ENCODE measurements around the gene TRERF1.

GRCh38 chr6:42498473-42499128 is 46.9 kb upstream of the TRERF1 start:
- TF ChIP-seq CTCF (IDR thresholded peaks at IDR 0.05) (no peak), REST (IDR thresholded peaks at IDR 0.05; ENCODE audit: low read depth, low read length) (no peak), JUND (IDR thresholded peaks at IDR 0.05) (no peak)

Data from SK-N-SH (cell line).